VCaP (cell line): ENCODE measurements around the gene DNAH14.
"Not testable (repeated sequence)": the region's sequence is repeated elsewhere in the genome, so short reads cannot be mapped to it uniquely, and the experiment has no call there.

Experiments used
- H3K27ac ChIP-seq: fragments of 450-650 bp; 2 replicates; pipeline ENCODE4 v1.5.1; 2017
- CTCF ChIP-seq: fragments of 450-650 bp; conservative IDR thresholded peaks from 2 replicates; pipeline ENCODE4 v1.5.1; 2017; ENCODE audit warnings: mild to moderate bottlenecking, moderate library complexity

Gene DNAH14

DNA sequence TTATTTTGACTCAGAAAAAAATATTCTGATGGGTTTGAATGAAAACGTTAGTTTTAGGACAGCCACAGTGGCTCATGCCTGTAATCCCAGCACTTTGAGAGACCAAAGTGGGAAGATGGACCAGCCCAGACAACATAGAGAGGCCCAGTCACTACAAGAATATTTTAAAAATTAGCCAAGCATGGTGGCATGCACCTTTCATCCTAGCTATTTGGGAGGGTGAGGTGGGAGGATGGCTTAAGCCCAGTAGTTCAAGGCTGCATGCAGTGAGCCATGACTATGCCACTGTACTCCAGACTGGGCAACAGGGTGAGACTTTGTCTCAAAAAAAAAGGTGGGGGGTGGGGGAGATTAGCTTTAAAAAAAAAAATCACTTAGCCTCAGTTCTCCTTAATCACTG, 370.9 kb downstream of the DNAH14 start:
- TF ChIP-seq CTCF = no peak
- H3K27ac ChIP-seq = no peak overlapping the region

GRCh38 chr1:225304996-225305395, 375.5 kb downstream of the DNAH14 start:
- no peak overlapping the region for H3K27ac ChIP-seq
- no peak for TF ChIP-seq CTCF

DNA sequence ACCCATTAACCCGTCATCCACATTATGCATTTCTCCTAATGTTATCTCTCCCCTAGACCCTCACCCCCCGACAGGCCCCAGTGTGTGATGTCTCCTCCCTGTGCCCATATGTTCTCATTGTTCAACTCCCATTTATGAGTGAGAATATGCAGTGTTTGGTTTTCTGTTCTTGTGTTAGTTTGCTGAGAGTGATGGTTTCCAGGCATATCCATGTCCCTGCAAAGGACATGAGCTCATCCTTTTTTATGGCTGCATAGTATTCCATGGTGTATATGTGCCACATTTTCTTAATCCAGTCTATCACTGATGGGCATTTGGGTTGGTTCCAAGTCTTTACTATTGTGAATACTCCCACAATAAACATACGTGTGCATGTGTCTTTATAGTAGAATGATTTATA, 381.1 kb downstream of the DNAH14 start:
- H3K27ac ChIP-seq = not testable (repeated sequence)

- peak; percentile 89 for TF ChIP-seq CTCF
- no peak overlapping the region for H3K27ac ChIP-seq
Measured at GRCh38 chr1:225318706-225319575, 389.5 kb downstream of the DNAH14 start.

DNA sequence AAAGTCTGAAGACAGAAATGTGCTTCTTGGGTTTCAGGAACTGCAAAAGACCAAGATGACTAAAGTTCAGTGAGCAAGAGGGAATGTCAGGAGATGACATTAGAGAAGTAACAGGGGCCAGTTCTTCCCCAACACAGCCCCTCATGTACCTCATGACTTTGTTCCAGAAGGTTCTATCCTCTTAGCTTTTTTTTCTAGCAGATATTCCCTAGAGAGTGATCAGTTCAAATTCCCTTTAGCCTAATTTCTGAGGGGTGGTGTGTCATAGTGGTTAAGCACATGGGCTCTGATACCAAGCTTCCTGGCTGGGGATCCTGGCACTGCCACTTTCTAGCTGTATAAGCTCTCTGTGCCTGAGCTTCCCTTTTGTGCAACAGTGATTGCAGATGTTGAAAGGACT, 390.4 kb downstream of the DNAH14 start:
- H3K27ac ChIP-seq = no peak overlapping the region
- no peak for TF ChIP-seq CTCF

DNA sequence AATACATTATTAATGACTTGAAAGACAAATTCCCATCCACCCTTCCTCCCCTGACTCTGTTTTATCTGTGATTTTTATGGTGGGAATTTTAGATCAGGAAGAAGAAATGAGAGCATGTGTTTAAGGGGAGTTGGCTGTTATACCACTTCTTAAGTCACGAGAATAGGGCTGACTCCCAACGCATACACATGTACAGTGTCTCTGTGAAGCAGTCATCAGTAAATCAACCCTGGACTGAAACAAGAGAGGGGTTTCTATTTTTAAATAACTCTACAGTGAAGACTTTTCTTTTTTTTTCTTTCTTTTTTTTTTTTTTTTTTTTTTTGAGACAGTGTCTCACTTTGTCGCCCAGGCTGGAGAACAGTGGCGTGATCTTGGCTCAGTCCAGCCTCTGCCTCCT, 392.3 kb downstream of the DNAH14 start:
- no peak for TF ChIP-seq CTCF
- H3K27ac ChIP-seq = no peak overlapping the region

DNA sequence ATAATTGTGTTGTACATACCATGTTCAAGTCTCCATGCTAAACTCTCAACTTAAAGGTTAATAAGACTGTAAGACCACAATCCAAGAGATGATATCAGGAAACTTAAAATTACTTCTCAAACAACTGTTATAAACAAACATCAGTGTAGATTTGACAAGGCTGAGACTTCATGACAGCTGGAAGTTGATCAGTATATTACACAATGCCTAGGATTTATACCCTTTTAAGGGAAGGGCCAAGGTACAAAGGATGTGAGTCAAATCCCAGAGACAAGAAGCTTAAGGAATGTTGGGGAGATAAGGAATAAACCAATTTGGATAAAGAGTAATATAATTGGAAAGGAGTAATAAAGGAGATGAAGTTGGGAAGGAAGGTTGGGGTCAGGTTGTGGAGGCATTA, 399.6 kb downstream of the DNAH14 start:
- no peak overlapping the region for H3K27ac ChIP-seq
- no peak for TF ChIP-seq CTCF

- not testable (repeated sequence) for H3K27ac ChIP-seq
Measured at GRCh38 chr1:225329996-225330395, 400.5 kb downstream of the DNAH14 start.
